ENCODE data around the gene LIPN. TPM values are rescaled to one million over a fixed set of nuclear protein-coding genes. Genes with fewer than 3 reads are reported as not detected.

The LIPN gene
- total RNA-seq, 1 donor from 2014 or later: not detected

GRCh38 chr10:88762906-88763305 lies 3.1 kb downstream of the LIPN start:
- TF ChIP-seq CTCF (IDR thresholded peaks at IDR 0.05): no peak
- TF ChIP-seq POLR2AphosphoS5 (IDR thresholded peaks at IDR 0.05; ENCODE audit: insufficient read depth in 1 of 2, low read depth in 1 of 2): no peak
- TF ChIP-seq POLR2A (IDR thresholded peaks at IDR 0.05): no peak
- Histone ChIP-seq H3K4me1 (no peaks in the 10 kb centered on the region), H3K36me3 (no peaks in the 10 kb centered on the region), H3K9me3 (no peaks in the 10 kb centered on the region), H3K4me3 (no peak overlapping the region), H3K27ac (no peak overlapping the region), H3K27me3 (no peaks in the 10 kb centered on the region)
- intact Hi-C loops (cut with DNase I): no loop called here
- DNase-seq (ENCODE audit: extremely low spot score in 2 of 2): no peak

GRCh38 chr10:88763441-88763840 lies 3.6 kb downstream of the LIPN start:
- no peaks in the 10 kb centered on the region for H3K4me1 ChIP-seq
- no peak overlapping the region for H3K4me3 ChIP-seq
- no peak for TF ChIP-seq POLR2AphosphoS5 (IDR thresholded peaks at IDR 0.05; ENCODE audit: insufficient read depth in 1 of 2, low read depth in 1 of 2)
- TF ChIP-seq POLR2A (IDR thresholded peaks at IDR 0.05): no peak
- TF ChIP-seq CTCF (IDR thresholded peaks at IDR 0.05): no peak
- H3K27me3 ChIP-seq: no peaks in the 10 kb centered on the region
- no peak overlapping the region for H3K27ac ChIP-seq
- DNase-seq (ENCODE audit: extremely low spot score in 2 of 2): no peak
- H3K36me3 ChIP-seq: no peaks in the 10 kb centered on the region
- no peaks in the 10 kb centered on the region for H3K9me3 ChIP-seq
- intact Hi-C loops (cut with DNase I): no loop called here

- H3K9me3 ChIP-seq: no peaks in the 10 kb centered on the region
- no peaks in the 10 kb centered on the region for H3K27me3 ChIP-seq
- no peak for DNase-seq (ENCODE audit: extremely low spot score in 2 of 2)
- no peak overlapping the region for H3K27ac ChIP-seq
- H3K36me3 ChIP-seq: no peaks in the 10 kb centered on the region
- intact Hi-C loops (cut with DNase I): no loop called here
- no peak for TF ChIP-seq POLR2A (IDR thresholded peaks at IDR 0.05)
- no peak for TF ChIP-seq POLR2AphosphoS5 (IDR thresholded peaks at IDR 0.05; ENCODE audit: insufficient read depth in 1 of 2, low read depth in 1 of 2)
- no peak for TF ChIP-seq CTCF (IDR thresholded peaks at IDR 0.05)
- H3K4me3 ChIP-seq: no peak overlapping the region
- no peaks in the 10 kb centered on the region for H3K4me1 ChIP-seq
Measured at GRCh38 chr10:88764110-88764509, 4.3 kb downstream of the LIPN start.

- no peaks in the 10 kb centered on the region for H3K27me3 ChIP-seq
- intact Hi-C loops (cut with DNase I): no loop called here
- no peak for DNase-seq (ENCODE audit: extremely low spot score in 2 of 2)
- H3K27ac ChIP-seq: no peak overlapping the region
- H3K9me3 ChIP-seq: no peaks in the 10 kb centered on the region
- no peaks in the 10 kb centered on the region for H3K4me1 ChIP-seq
- no peak overlapping the region for H3K4me3 ChIP-seq
- H3K36me3 ChIP-seq: no peaks in the 10 kb centered on the region
- TF ChIP-seq POLR2AphosphoS5 (IDR thresholded peaks at IDR 0.05; ENCODE audit: insufficient read depth in 1 of 2, low read depth in 1 of 2) (no peak), POLR2A (IDR thresholded peaks at IDR 0.05) (no peak), CTCF (IDR thresholded peaks at IDR 0.05) (no peak)
Measured at GRCh38 chr10:88765816-88766215, 6.0 kb downstream of the LIPN start.

GRCh38 chr10:88769384-88769783 lies 9.6 kb downstream of the LIPN start:
- no peak for DNase-seq (ENCODE audit: extremely low spot score in 2 of 2)
- Histone ChIP-seq H3K4me1 (no peaks in the 10 kb centered on the region), H3K9me3 (peaks cover 4% of the 10 kb centered on the region), H3K4me3 (no peak overlapping the region), H3K27me3 (no peaks in the 10 kb centered on the region), H3K27ac (no peak overlapping the region), H3K36me3 (no peaks in the 10 kb centered on the region)
- TF ChIP-seq POLR2A (IDR thresholded peaks at IDR 0.05) (no peak), CTCF (IDR thresholded peaks at IDR 0.05) (no peak), POLR2AphosphoS5 (IDR thresholded peaks at IDR 0.05; ENCODE audit: insufficient read depth in 1 of 2, low read depth in 1 of 2) (no peak)
- intact Hi-C loops (cut with DNase I): no loop called here

Measured in vagina (tissue), 2 donors.